ENCODE measurements around the gene LSM7.
A peak's percentile ranks its signal among the peaks of the same experiment; 100 is the strongest.

The LSM7 gene

DNA sequence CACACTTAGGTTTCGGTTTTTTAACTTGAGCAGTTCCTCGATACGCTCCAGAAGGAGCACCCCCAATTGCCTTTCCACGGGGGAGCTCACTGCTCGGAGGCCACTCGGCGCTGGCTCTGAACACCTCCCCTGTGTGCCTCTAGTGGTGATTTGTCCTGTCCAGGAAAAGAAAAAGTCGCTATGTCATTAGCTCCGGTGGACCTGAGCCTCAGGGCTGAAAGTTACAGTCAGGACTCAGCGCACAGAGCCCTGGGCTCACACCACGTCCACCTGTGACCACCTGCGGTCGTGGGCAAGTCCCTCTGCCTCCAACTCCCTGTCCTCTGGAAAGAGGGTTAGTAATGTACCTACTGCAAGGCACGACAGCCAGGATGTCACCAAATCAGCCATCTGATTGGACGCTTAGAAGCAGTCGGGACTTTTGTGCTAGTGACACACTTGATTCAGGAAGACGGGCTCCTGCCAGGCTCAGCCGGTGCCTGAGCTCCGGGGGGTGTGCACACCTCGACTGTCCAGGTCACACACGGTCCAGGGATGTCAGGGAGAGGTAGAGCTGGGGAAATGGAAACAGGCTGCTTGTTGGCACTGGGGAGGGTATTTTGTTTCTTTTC, 27.8 kb upstream of the LSM7 start:
- no peak overlapping the region for H3K27ac Mint-ChIP-seq
- no peak for DNase-seq
- no peaks in the 10 kb centered on the region for H3K9me3 Mint-ChIP-seq
- TF ChIP-seq, protein P1, sequence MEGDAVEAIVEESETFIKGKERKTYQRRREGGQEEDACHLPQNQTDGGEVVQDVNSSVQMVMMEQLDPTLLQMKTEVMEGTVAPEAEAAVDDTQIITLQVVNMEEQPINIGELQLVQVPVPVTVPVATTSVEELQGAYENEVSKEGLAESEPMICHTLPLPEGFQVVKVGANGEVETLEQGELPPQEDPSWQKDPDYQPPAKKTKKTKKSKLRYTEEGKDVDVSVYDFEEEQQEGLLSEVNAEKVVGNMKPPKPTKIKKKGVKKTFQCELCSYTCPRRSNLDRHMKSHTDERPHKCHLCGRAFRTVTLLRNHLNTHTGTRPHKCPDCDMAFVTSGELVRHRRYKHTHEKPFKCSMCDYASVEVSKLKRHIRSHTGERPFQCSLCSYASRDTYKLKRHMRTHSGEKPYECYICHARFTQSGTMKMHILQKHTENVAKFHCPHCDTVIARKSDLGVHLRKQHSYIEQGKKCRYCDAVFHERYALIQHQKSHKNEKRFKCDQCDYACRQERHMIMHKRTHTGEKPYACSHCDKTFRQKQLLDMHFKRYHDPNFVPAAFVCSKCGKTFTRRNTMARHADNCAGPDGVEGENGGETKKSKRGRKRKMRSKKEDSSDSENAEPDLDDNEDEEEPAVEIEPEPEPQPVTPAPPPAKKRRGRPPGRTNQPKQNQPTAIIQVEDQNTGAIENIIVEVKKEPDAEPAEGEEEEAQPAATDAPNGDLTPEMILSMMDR (IDR thresholded peaks at IDR 0.05): no peak
- H3K4me1 Mint-ChIP-seq: peaks cover 11% of the 10 kb centered on the region
- no peak overlapping the region for H3K4me3 Mint-ChIP-seq
- H3K36me3 Mint-ChIP-seq (ENCODE audit: low read depth): no peaks in the 10 kb centered on the region
- H3K27me3 Mint-ChIP-seq (ENCODE audit: low read depth, poor library complexity): peaks cover 29% of the 10 kb centered on the region

DNA sequence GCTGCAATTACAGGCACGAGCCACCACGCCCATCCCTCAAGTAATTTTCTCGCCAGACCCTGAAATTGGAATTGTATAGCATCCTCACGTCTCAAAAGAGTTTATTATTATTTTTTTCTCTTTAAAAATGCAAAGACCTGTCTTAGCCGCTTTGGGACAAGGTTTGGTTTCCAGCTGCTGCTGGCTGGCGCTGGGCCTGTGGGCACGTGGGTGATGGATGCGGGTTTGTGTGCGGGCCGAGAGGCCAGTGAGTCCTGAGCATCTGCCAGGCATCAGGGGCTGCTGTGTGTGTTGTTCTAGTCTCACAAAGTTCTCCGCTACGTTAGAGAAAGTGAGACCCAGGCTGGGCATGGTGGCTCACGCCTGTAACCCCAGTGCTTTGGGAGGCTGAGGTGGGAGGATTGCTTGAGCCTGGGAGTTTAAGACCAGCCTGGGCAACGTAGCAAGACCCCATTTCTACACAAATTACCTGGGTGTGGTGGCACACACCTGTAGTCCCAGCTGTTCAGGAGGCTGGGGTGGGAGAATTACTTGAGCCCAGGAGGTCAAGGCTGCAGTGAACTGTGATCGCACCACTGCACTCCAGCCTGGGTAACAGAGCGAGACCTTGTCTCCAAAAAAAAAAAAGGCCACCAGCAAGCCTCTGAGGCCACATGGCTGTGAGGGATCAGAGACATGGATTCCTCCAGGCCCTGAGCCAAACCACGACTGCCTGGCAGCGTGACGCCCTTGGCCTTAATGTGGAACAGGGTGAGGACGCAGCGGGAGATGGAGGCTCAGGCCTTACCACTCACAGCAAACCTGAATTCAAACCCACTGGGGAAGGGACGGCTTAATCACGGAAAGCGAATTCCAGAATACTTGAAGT, 27.0 kb upstream of the LSM7 start:
- TF ChIP-seq, protein P1 (IDR thresholded peaks at IDR 0.05): no peak
- H3K27me3 Mint-ChIP-seq (ENCODE audit: low read depth, poor library complexity): peaks cover 24% of the 10 kb centered on the region
- H3K4me1 Mint-ChIP-seq: peaks cover 8% of the 10 kb centered on the region
- no peak overlapping the region for H3K4me3 Mint-ChIP-seq
- DNase-seq: no peak
- H3K27ac Mint-ChIP-seq: no peak overlapping the region
- no peaks in the 10 kb centered on the region for H3K9me3 Mint-ChIP-seq
- H3K36me3 Mint-ChIP-seq (ENCODE audit: low read depth): no peaks in the 10 kb centered on the region

DNA sequence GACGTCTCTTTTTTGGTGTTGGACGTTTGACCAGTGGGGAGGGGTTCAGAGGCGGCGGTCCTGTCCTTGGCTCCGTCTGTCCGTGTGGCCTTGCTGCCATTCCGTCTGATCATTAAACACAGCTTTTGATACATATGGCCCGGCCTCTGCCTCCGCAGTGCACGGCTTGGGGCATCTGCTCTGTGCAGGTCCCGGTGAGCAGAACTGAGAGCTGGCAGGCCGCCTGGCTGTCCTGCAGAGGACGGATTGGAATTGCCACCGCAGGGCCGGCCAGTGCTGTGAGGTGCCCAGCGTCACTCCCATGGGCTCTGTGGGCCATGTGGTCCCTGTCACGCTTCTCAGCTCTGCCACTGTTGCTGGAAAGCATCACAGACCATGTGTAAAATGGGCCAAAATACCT, 26.3 kb upstream of the LSM7 start:
- no peak overlapping the region for H3K27ac Mint-ChIP-seq
- H3K36me3 Mint-ChIP-seq (ENCODE audit: low read depth): no peaks in the 10 kb centered on the region
- peaks cover 7% of the 10 kb centered on the region for H3K4me1 Mint-ChIP-seq
- peaks cover 17% of the 10 kb centered on the region for H3K27me3 Mint-ChIP-seq (ENCODE audit: low read depth, poor library complexity)
- no peak for DNase-seq
- no peak overlapping the region for H3K4me3 Mint-ChIP-seq
- TF ChIP-seq, protein P1 (IDR thresholded peaks at IDR 0.05): no peak
- no peaks in the 10 kb centered on the region for H3K9me3 Mint-ChIP-seq

DNA sequence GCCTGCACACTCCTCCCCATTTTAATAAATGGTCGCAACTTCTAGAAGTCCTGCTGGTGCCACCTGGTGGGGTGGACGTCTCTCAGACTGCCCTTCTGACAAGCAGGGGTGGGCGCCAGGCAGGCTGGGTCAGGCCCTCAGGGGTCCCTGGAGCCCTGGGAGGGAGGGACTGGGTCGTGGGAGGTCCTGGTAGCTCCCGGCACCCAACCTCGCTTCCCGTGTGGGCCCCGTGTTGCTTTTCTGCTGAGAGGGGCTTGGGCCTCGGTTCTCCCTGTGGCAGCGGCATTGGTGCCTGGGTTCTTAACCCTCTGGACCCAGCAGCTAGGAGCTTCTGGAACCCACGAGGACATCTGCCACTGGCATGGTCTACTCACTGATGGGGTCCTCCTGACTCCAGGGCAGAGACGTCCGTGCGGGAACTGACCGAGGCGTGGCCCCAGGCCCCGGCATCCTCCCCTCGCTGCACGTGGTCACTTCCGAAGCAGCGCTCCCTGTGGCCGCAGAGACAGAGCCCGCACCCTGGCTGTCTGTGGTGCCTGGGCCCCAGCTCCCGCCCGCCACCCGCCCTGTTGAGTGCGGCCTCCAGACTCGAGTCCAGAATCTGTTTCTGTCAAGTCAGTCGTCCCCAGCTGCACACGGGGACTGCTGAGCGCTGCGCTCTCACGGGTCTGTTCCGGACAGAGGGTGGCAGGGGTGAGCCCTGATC, 25.7 kb upstream of the LSM7 start:
- H3K27me3 Mint-ChIP-seq (ENCODE audit: low read depth, poor library complexity): peaks cover 11% of the 10 kb centered on the region
- peaks cover 5% of the 10 kb centered on the region for H3K4me1 Mint-ChIP-seq
- no peak overlapping the region for H3K27ac Mint-ChIP-seq
- no peak for DNase-seq
- no peak overlapping the region for H3K4me3 Mint-ChIP-seq
- no peaks in the 10 kb centered on the region for H3K9me3 Mint-ChIP-seq
- H3K36me3 Mint-ChIP-seq (ENCODE audit: low read depth): no peaks in the 10 kb centered on the region
- TF ChIP-seq, protein P1 (IDR thresholded peaks at IDR 0.05): no peak

DNA sequence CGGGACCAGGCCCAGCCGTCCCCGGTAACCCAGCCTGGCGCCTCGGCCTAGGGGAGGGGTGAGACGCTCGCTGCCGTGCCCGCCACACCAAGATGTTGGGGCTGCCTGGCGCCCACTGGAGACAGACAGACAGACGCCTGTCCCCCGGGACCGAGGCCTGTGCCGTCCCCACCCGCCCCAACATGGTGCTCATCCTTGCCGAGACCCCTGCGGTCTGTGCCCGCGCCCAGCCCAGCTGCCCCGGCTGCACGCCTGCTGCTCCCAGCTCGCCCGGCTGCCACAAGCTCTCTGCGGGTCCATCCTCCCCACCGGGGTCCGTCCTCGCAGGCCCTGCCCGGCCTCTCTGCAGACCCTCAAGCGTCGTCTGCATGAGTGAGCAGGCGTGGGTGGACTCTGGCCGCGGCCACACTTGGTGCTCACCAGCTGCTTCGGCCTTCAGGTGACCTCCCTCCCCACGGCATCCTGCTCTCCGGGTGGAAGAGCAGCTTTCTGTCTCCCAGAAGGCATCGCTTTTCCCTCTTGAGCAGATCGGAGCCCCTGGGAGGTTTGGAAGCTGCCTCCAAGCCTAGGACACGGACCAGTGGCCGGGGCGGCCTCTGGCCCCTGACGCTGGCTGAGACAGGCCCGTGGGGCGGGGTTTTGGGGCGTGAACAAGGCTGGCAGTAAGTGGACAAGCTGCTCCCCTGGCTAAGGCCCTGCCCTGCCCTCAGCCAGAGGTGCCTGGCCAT, 24.9 kb upstream of the LSM7 start:
- H3K36me3 Mint-ChIP-seq (ENCODE audit: low read depth): no peaks in the 10 kb centered on the region
- no peak overlapping the region for H3K27ac Mint-ChIP-seq
- no peaks in the 10 kb centered on the region for H3K4me1 Mint-ChIP-seq
- peaks cover 4% of the 10 kb centered on the region for H3K27me3 Mint-ChIP-seq (ENCODE audit: low read depth, poor library complexity)
- H3K9me3 Mint-ChIP-seq: no peaks in the 10 kb centered on the region
- TF ChIP-seq, protein P1 (IDR thresholded peaks at IDR 0.05): no peak
- no peak overlapping the region for H3K4me3 Mint-ChIP-seq
- peak; percentile 48 for DNase-seq

All from nephron progenitor cell (in vitro differentiated cells).